ENCODE results near the gene TMEM47.

TMEM47 gene

DNA sequence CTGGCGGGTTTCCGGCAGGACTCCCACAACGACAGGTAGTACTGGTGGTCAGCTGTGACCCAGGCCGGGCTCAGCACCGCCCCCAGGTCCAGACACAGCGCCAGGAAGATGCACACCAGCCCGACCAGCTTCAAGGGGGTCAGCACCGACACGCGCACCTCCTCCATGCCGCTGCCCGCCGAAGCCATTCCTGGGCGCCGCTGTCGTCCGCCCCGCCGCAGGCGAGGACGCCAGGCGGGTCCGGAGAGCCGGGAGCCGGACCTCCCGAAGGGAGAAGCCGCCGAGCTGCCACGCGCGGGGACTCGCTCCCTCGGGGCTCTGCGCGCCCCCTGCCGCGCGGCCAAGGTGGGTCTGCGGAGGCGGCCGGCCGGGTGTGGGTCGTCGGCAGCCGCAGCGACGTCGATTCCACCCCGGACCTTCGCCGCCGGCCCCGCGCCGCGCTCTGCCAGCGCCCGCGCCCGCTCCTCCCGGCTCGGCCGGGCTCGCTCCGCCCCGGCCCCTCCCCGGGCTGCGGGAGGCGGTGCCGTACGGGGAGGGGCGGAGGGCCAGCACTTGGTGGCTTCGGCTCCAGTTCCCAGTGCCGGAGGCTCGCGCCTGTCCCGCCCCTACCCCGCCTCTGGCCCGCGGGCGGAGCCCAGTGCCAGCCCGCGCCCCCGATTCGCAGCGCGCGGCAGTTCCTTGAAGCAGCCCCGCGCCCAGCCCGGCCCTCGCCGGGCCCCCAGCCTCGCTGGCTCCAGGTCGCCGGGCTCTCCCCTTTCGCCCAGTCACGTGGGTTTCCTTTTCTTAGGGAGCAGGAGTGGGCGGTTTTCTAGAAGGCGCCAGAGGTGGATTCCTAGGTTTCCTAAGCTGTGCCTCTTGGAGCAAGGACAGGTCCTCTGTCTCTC lies at the start of gene TMEM47:
Gene TMEM47 (minus strand): TSS at position 444 of the 884 bp plus-strand sequence. CDS start 256 bp downstream, at position 188.
- DNase-seq, result no peak

DNA sequence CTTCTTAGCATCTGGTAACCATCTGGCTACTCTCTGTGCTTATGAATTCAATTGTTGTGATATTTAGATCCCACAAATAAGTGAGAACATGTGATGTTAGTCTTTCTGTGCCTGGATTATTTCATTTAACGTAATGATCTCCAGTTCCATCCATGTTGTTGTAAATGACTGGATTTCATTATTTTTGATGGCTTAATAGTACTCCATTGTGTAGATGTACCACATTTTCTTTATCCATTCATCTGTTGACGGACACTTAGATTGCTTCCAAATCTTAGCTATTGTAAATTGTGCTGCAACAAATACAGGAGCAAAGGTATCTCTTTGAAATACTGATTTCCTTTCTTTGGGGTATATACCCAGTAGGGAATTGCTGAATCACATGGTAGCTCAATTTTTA lies 30.0 kb upstream of the TMEM47 start:
- no peak for DNase-seq

DNA sequence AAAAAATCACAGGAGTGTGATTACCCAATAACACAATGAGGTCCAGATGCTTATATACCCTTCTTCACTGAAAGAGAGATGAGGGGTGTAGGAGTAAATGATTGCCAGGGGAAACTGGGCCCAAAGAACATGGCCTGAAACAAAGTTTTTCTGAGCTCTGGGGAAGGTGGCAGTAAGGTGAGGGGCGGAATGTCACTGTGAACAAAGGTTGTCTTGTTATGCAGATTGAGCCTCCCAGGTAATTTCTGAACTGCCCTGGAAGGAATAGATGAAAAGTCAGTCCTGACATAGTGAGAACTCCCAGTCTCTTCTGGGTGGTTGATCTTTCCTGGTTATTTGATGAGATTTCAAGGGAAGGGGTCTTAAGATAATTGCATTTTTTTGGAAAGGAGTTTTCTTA lies 2.5 kb upstream of the TMEM47 start:
- no peak for DNase-seq

DNA sequence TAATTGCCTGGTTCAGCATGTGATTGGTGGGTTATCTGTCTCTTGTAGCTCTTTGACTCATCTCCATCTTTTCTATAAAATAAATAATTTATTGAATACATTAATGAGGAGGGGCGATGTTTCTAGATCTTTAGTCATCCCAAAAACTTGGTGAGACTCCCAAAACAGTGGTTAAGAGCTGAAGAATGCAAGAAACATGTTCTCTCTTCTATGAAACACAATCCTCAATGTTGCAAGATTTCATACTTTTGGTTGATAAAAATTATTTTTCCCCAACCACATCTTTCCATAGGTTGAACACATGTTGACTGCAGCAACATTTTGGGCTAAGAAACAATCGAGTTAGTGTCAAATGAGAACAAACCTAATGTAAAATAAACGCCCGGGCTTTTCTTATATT lies 1.2 kb upstream of the TMEM47 start:
- no peak for DNase-seq

DNA sequence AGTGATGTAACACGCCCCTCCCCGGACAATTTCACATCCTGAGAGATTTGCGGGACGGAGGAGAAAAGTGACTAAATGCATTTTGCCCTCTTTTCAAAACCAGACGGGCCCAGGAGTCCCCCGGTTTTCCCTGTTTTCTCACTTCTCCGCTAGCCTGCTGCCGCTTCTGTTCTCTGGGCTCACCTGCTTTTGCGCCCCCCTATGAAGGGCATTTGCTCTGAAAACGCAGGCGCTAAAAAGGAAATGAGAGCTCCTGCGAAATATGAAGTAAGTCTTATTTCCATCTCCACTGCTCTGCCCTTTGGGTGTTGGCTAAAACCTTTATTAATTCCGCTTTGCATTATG lies 613 bp upstream of the TMEM47 start:
- DNase-seq, result no peak

DNA sequence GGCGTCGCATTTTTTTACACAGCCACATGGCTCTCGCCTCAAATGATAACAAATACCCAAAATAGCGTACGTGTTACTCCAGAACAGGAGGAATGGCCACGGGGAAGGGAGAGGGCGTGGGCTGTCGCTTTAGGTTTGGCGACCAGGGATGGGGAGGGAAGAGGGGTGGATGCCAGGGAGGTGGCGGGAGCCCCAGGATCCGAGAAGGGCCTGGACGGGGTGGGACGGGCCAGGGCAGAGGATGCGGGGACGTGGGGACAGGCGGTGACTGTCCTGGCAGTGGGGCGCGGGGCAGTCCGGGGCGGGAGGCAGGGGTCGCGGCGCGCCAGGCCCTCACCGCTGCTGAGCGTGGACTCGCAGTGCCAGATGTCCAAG lies 631 bp downstream of the TMEM47 start:
- DNase-seq, result no peak

DNA sequence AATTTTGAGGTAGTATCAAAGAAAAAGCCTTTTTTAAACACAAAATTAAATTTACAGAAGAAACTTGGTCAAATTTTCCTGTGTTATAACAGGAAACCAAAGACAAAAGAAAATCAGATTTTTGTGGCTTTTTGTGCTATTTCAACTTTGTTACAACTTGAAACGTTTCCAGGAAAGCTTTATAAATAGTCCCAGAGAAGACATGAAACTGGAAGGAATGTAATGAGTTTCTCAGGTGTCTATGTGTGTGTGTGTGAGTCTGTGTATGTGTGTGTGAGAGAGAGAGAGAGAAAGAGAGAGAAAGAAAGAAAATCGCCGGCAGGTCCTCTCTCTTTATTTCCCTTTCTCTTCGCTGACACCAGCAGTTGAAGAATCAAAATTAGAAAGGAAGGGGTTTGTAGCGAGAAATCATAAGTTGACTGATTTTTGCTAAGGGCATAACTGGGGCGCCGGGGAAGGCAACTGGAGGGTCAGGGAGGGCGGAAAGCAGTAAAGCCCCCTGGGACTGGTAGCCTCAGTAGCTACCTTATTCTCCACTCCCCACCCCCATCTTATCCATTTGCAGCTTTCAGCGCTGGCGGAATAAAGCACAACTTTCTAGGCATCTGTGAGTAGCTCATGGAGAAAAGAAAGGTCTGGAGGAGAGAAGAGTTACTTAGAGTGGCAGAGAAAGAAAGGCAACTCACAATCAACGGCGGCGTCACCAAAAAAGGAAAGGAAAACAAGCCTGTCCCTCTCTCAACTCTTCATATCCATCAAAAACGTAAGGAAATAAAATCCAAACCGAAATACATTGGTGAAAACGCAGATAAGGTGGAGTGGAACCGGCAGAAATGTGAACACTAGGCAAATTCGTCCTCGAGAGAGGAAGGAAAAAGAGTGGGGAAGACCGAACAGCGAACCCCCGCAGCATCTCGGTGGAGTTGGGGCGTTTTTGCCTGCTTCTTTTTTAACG lies 1.3 kb downstream of the TMEM47 start:
- no peak for DNase-seq

DNA sequence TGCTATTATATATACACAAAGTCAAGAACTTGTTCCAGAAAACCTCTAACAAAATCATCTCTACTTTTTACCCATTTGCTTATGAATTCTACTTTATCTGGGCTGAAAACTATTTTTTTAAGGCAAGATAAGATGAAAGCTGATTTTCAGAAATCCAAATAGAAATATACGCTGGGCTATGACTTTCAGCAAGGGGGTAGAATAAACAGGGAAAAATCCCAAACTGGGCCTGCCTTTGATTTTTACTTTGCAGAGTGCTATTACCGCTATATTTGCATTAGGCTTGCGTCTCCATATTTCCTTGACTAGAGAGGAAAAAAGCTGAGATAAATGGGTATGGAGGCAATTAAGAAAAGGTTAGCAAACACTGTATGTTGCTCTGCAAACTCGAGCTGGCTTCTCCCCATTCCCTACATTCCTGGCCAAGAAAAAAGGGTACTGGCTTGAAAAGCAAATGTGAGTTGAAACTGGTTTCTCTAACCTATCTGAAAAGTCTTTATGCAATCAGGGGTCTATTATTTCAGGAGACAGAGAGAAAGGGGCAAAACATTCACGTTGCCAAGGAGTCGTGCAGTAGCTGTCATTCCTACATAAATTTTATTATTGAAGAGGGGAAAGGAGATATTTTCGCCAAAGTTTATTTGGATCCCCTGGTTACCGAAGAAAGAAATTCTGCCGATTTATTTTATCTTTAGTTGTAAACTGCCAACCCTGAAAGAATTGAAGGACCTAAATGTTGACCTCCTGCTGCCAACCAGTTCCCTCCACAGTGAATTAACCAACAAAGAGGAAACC lies 2.2 kb downstream of the TMEM47 start:
- no peak for DNase-seq

DNA sequence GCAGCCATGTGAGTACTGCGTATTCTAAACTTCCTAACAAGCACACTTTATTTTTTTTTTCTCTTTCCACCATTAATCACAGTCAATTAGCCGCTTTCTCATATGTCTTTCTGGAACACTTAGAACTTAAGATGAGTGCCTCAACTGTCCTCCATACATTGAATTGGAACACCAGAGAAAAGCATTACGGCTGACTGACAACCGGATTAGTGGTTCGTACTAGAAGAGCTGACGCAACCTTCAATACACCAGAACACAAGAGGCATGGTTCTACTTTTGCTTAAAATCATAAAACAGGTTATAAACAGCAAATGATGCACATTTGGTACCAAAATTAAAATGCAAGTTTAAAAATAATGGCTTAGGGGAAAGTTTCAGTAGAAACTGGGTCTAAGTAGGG lies 3.3 kb downstream of the TMEM47 start:
- DNase-seq, result no peak

DNA sequence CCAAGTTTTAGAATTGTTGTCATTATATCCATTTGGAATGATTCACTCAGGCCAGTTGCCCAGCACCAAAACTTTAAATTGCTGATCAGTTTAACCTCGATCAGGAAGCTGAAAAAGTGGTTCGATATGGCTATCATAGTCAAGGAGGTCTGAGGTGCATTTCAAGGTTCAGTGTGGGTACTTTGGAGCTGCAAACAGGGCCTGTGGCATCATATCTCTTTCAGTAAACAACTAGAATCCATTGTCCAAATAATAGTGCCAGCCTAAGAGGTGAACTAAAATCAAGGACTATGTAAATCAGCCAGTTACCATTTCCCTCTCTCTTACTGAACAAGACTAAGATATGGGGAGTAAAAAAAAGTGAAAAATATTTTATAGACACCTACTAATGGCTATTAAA lies 14.2 kb downstream of the TMEM47 start:
- DNase-seq, result no peak

DNA sequence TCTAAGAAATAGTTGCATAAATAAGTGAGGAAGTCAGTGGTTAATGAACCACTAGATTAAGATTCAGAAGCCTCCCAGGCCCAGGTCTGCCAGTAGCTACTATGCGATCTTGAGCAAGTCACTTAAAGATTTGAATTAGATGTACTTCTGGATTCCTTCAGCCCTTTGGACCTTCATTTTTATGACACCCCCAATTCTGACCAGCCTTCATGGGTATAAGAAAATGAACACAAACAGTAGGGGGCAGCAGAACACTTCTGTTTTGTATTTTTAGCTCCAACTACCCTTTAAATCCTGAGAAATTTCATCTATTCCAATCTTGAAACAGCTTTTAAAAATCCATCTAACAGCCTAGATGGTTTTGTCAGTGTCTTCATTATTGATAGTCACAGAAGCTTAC lies 19.0 kb downstream of the TMEM47 start:
- DNase-seq, result no peak

DNA sequence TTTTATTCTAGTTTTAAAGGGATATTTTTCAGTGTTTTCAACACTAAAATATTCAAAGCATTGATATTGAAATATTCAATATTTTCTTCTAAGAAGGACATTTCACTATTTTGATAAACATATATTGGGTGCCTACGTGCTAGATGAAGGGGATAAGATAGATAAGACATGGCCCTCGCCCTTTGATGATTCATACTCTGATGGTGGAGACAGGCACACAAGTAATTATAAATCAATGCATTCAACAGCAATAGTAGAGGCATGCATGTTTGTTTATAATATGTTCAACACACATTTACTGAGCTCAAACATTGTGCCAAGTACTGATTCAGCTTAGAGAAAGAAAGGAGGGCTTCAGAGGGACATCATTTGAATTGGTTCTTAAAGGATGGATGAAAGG lies 22.7 kb downstream of the TMEM47 start:
- DNase-seq, result no peak

DNA sequence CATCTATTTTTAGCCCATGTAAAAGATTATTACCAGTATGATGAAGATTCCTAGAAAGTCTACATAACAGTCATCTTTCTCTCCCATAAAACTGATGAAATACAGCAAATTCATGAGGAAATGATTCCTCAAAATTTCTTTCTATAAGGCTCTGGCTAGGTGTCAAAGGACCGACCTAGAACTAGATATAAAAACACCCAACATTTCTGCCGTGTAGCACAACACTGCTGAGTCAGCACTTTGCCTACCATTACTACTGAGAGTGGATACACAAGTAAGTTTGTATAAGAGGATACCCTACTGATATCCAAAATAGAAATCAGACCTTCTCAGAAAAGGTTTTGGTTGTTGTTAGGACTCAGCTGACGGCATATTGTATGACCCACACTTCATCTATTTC lies 24.7 kb downstream of the TMEM47 start:
- no peak for DNase-seq

DNA sequence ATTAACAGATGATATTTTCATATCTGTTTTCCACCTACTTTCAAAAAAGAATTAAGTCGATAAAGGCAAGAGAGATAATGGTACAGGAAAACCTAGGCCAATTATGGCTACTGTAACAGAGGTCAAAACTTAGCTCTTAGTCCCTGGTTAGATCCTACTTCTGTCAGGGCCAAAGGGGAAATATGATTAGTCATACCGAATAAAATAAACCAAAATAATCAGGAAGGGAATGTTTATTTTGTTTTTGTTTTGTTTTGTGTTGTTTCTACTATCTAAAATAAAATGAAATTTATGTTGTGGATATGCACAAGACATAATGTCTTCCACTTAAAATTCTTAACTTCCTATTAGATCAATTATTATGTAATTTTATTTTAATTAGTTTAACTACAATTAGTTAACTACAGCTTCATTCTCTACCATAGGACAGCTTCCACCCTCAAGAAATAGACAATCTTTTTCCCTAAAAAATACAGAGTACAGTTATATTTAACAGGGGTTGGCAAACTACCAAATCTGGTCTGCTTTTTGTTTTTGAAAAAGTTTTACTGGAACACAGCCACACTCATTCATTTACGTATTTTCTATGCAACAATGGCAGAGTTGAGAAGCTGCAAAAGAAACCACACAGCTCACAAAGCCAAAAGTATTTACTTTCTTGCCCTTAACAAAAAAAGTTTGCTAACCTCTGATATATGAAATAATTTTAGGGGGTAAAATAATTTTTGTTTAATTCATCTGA lies 25.4 kb downstream of the TMEM47 start:
- no peak for DNase-seq

DNA sequence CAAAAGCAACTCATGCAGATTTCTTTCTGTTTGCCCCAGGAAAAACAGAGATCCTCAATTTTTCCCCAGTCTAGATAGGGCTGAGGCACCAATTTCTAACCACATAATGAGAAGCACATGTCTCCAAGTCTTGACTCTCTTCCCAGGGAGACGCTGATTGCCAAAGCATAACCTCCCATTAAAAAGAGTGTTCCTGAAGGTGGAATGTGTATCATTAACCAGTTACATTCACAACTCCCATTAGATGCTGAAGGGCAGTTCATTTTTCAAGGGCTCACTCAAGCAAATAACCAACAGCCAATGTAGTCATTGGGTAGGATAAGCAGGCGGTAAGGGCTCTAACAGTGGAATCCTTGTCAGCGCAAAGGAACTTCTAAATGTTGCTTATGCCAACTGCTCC lies 27.5 kb downstream of the TMEM47 start:
- no peak for DNase-seq

DNA sequence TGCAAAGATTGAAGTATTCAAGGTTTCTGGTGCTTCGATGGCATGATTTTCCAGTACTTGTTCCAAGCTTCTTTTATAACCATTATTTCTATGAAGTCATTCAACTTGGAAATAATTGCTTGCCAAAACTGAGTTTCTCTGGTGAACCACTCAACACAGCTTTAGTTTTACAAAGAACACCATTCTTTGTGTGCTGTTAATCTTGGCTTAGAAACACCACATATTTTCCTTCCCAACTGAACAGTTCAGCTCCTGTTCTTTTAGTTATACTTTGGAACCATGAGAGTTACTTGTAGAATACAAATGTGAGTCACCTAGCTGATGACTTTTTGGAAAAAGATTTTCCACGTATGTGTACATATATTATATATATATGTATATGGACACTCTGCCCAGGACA lies 32.7 kb downstream of the TMEM47 start:
- DNase-seq, result no peak

DNA sequence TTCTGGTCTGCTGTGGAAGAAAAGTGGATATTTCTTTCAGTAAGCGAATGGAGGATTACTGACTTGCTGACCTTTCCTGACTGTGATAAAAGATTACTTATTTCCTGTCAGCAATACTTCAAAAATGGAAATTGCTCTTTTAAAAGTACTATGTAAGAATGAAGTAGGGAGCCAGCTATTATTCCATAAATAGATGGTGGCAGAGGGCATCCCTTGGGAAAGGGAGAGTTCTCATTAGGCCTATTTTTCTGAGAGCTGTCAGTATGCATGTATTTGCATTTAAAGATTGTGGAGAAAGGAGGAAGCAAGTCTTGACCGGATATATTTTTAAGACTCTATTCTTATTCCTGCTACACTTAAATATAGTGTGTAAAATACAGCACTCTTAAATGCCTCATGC lies 37.2 kb downstream of the TMEM47 start:
- DNase-seq, result no peak

DNA sequence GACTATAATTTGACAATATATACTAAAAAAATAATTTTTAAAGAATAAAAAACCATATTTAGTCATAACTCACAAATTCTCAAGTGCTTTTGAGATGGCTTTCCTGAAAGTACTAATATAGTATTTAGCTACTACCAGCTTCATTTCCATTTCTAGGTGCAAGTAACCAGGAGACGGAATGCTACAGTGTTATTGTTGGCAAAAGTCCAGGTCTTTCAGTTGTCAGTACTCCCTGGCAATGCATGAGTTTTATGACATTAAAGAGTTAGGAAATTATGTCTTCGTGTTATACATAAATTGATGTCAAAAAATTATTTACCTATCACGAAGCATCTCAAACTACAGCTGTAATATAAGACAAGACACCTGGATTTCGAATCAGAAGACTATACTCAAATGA lies 45.0 kb downstream of the TMEM47 start:
- no peak for DNase-seq

DNA sequence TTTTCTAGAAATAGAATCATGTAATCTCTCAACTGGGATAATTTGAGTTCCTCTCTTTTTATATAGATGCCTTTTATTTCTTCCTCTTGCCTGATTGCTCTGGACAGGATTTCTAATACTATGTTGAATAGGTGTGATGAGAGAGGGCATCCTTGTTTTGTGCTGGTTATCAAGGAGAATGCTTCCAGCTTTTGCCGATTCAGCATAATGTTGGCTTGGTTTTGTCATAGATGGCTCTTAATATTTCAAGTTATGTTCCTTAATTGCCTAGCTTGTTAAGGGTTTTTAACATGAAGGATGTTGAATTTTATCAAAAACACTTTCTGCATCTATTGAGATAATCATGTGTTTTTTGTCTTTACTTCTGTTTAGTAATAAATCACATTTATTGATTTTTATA lies 58.7 kb downstream of the TMEM47 start:
- DNase-seq, result no peak

DNA sequence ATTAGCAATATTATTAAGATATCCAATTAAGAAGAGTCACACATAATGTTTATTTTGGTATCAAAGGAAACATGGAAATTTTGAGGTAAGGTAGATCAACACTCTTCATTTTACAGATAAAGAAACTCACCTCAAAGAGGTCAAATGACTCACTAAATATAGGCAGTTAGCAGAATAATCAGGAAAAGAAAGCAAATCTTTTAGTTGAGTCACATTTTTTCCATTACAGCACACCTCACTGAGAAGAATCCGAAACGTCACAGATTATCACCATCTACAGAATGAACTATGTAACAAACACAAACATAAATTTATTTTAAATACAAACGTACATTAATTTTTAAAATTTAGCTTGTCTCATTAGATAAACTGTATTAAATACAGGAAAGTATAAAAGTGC lies 70.1 kb downstream of the TMEM47 start:
- no peak for DNase-seq

DNA sequence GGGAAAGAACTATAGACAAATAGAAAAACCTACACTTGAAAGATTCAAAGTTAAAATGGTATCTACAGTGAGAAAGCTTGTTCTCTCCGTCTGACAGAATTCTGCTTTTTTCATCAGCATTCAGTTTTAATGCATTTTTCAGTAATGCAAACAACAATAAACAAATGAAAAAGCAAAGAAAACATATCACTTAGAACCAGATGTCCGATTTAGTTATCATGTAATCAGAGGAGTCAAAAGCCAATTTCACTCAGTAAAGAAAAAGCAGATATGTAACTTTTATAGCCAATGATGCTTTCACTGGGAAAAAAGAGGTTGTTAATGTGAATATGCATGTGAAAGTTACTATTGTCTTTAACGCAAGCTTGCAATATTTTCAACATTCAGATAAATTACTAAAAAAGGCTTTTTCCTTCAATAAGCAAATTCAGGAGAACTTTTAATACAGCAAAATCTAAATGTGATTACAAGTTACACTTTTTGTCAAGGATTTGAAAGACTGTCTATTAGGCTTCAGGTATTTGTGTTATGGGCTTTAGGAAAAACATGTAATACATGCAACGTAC lies 70.7 kb downstream of the TMEM47 start:
- no peak for DNase-seq

DNA sequence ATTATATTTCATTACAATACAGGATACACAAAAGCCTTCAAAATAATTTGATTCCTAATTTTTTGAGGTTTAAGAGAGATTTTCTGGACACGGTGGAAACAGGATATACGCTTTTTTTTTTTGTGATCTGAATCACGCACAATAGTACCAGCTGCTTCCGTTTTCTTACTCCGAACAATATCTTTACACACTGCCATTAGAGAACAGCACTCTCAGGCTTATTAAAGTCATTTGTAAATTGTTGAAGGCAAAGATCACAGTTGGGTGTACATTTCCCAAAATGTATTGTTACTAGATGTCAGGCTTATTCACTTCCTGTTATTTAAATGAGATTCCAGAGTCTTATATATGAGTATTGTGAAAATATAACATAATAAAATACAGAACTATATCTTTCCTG lies 71.5 kb downstream of the TMEM47 start:
- DNase-seq, result peak; percentile 10

Measured in NCI-H2081 treated with DMSO at 0.1 percent for 48 hours (cell line).